H1 (cell line): ENCODE data around the gene GALNT1.

Experiments
- ASH2L ChIP-seq: fragments of 200-600, 300-600 bp; sonication (generic); IDR thresholded peaks from one replicate; pipeline ENCODE4 v1.7.1; 2017; ENCODE audit warnings: low read length
- CTCF ChIP-seq, 3 experiments: IDR thresholded peaks; 1 replicate in 2 of 3; 2 replicates in 1 of 3; pipeline versions ENCODE4 v1.5.1 to v1.6.1; 2011; ENCODE audit warnings: low read length in 3 of 3, mild to moderate bottlenecking in 3 of 3, inconsistent platforms in 2 of 3, low read depth in 1 of 3, moderate library complexity in 1 of 3; ENCODE audit not compliant: insufficient read depth in 1 of 3; ENCODE audit errors: control extremely low read depth in 1 of 3
- EP300 ChIP-seq, 2 experiments: IDR thresholded peaks; 1 replicate in 1 of 2; 2 replicates in 1 of 2; pipeline ENCODE4 v1.6.1; 2011 to 2012; ENCODE audit warnings: low read depth in 2 of 2, low read length in 2 of 2, mild to moderate bottlenecking in 2 of 2, borderline replicate concordance in 1 of 2, inconsistent platforms in 1 of 2, moderate library complexity in 1 of 2
- JUND ChIP-seq: IDR thresholded peaks from 2 replicates; pipeline ENCODE4 v1.6.1; 2011; ENCODE audit warnings: mild to moderate bottlenecking, improper control_type of control experiment, low read length
- NRF1 ChIP-seq: IDR thresholded peaks from 2 replicates; pipeline ENCODE4 v1.6.1; 2011; ENCODE audit warnings: mild to moderate bottlenecking, low read depth, low read length, improper control_type of control experiment
- POLR2AphosphoS5 ChIP-seq: IDR thresholded peaks from 2 replicates; pipeline ENCODE4 v1.6.1; 2011; ENCODE audit warnings: low read depth, low read length
- USF2 ChIP-seq: IDR thresholded peaks from 2 replicates; pipeline ENCODE4 v1.6.1; 2011; ENCODE audit warnings: low read length, improper control_type of control experiment
- TF ChIP-seq, protein P1 (sequence below): IDR thresholded peaks from 2 replicates; pipeline ENCODE4 v1.6.1; 2012; ENCODE audit warnings: inconsistent platforms

DNA sequence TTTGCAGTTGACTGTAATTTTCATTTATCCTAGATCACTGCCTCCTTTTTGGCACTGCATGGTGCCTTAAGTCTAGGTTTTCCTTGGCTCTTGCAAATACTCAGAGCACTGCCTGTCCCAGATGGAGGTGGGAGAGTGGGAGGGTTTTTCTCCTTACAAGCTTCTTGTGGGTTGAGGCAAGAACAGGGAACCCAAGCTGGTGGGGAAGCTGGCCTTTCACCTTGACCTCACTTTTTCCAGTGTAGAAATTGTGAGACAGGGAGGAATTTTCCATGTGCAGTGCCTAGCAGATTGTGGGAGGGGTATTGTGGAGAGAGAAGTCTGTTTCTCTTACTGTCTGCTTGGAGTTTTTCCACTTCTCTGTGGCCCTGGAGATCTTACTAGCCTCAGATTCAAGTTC lies 21.5 kb downstream of the GALNT1 start:
- TF ChIP-seq, protein P1, sequence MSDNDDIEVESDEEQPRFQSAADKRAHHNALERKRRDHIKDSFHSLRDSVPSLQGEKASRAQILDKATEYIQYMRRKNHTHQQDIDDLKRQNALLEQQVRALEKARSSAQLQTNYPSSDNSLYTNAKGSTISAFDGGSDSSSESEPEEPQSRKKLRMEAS, result no peak
- TF ChIP-seq NRF1 (no peak), EP300 (IDR thresholded peaks at IDR 0.05; ENCODE audit: borderline replicate concordance in 1 of 2, low read depth in 2 of 2, low read length in 2 of 2) (no peak), USF2 (no peak), POLR2AphosphoS5 (no peak), CTCF (IDR thresholded peaks at IDR 0.05; ENCODE audit: control extremely low read depth in 1 of 3, insufficient read depth in 1 of 3, low read depth in 1 of 3, low read length in 3 of 3) (no peak), JUND (no peak), ASH2L (no peak)
